Spleen (tissue), 7 donors: ENCODE data around the gene SACS.

Source experiments
- POLR2A ChIP-seq, 3 donors: fragments of 450-650 bp; IDR thresholded peaks; one replicate each; pipeline ENCODE4 v1.5.1; 2017; ENCODE audit warnings: antibody characterized with exemption in 3 of 3, mild to moderate bottlenecking in 1 of 3
- TF ChIP-seq, protein P1 (sequence below), 11 experiments: fragments of 200-600 bp in 7 of 11; fragments of 450-650 bp in 4 of 11; sonication (generic) in 4 of 11; IDR thresholded peaks in 8 of 11; conservative IDR thresholded peaks in 3 of 11; 1 replicate in 7 of 11; 2 replicates in 4 of 11; pipeline versions ENCODE4 v1.4.0 to v1.8.0; 2016 to 2021; ENCODE audit warnings: antibody characterized with exemption in 11 of 11, inconsistent platforms in 4 of 11, mild to moderate bottlenecking in 1 of 11
- donor health status: DM: no; HTN: no; CAD: no; lungs with moderate emphysema.
- donor health status: DM: no; HTN: no; CAD: no.
- donor health status: DM: no; HTN: no; CAD: no.

DNA sequence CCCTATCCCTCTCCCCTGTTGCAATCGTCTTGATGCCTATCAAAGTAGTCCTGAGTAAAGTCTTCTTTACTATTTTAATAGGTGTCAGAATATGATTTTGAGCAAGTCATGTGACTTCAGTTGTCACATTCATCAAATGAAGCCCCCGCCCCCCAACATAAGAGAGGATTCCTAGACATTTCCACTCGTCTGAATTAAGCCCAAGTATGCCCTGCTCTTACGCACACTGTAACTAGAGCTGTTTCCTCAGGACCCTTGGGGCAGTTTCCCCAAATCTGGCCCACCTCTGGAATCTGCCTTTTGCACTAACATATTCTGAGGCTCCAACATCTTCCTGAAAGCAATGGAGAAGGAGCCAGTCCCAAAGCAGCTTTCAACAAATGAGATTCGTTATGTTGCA is 25.5 kb downstream of the SACS start:
- TF ChIP-seq POLR2A (IDR thresholded peaks at IDR 0.05) = no peak
- TF ChIP-seq, protein P1, sequence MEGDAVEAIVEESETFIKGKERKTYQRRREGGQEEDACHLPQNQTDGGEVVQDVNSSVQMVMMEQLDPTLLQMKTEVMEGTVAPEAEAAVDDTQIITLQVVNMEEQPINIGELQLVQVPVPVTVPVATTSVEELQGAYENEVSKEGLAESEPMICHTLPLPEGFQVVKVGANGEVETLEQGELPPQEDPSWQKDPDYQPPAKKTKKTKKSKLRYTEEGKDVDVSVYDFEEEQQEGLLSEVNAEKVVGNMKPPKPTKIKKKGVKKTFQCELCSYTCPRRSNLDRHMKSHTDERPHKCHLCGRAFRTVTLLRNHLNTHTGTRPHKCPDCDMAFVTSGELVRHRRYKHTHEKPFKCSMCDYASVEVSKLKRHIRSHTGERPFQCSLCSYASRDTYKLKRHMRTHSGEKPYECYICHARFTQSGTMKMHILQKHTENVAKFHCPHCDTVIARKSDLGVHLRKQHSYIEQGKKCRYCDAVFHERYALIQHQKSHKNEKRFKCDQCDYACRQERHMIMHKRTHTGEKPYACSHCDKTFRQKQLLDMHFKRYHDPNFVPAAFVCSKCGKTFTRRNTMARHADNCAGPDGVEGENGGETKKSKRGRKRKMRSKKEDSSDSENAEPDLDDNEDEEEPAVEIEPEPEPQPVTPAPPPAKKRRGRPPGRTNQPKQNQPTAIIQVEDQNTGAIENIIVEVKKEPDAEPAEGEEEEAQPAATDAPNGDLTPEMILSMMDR (IDR thresholded peaks at IDR 0.05 in 8 of 11, conservative IDR thresholded peaks at IDR 0.05 in 3 of 11) = no peak
